Muscle of back (tissue), 11 donors: ENCODE results near the gene FUT6. TPM values are rescaled to one million over a fixed set of nuclear protein-coding genes. Genes with fewer than 3 reads are reported as not detected.

Experiments used
- DNase-seq, 3 donors: peaks; one replicate each; pipeline versions ENCODE4 v3.0.0 to v3.0.0-alpha.2; 2013
- polyA plus RNA-seq, 10 donors: library from polyadenylated mRNA; unstranded; fragments of 120-200 nt; gene quantifications; one replicate each; pipeline ENCODE4 v1.2.1, GENCODE V29; 2013; ENCODE audit not compliant: insufficient read length in 10 of 10

FUT6 gene
- polyA plus RNA-seq, 10 donors, result not detected

DNA sequence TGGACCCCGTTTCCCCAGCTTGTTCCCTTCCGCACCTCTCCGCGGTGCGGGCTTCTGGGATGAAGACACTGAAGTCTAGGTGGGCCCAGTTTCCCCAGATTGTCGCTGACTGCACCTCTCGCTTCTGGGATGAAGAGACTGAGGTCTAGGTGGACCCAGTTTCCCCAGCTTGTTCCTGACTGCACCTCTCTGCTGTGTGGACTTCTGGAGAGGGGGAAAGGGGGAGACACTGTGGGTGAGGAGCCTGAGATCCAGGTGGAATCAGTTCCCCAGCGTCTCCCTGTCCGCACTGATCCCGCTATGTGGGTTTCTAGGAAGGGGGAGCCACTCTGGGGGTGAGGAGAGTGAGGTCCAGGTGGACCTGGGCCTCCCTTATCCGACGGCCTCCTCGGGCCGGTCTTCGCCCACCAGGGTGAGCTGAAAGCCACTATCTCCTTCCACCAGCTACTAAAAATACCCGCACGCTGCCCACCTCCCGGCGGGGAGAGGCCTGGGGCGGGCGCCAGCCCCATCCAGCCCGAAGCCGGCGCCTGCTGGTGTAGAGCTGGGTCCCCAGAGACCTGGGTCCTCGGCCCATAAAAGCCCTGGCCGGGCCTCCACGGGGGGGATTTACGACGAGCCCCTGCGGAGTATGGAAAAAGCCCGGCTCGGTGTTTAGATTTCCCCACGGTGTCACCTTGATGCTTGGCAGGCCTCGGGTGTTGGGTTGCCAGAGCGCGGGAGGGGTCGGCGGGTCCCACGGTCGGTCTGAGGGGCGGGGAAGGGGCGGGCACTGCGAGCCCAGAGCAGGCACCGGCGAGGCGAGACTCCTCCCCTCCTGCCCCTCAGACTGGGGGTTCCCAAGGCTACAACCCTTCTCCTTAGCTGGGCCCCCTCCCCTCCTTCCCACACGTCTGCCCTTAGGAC, 10.6 kb downstream of the FUT6 start:
- DNase-seq, result peak; percentile 10 to 63 (median 27)

DNA sequence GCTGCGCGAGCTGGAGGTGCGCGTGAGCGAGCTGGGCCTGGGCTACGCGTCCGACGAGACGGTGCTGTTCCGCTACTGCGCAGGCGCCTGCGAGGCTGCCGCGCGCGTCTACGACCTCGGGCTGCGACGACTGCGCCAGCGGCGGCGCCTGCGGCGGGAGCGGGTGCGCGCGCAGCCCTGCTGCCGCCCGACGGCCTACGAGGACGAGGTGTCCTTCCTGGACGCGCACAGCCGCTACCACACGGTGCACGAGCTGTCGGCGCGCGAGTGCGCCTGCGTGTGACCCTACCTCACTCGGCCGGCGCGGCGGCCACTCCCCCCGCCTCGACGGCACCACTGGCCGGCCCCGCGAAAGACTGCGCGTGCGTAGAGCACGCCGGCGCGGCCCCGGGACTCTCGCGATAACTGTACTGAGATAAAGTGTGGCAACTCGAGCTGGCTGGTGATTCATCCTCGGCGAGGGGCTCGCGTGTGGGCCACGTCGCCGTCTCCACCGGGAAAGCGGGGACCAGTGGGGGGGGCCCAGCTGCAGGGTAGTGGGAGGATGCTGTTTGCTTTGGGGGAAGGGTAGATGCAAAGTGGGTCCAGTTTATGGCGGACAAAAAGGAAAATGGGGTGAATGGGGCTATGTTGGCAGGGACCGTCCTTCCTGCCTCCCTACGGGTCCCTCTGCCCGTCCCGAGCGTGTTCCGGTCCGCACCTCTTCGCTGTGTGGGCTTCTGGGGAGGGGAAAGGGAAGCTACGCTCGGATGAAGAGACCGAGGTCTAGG, 11.4 kb downstream of the FUT6 start:
- peak; percentile 93 to 99 (median 97) for DNase-seq

- no peak for DNase-seq
Measured at GRCh38 chr19:5827342-5827890, 12.1 kb downstream of the FUT6 start.

DNA sequence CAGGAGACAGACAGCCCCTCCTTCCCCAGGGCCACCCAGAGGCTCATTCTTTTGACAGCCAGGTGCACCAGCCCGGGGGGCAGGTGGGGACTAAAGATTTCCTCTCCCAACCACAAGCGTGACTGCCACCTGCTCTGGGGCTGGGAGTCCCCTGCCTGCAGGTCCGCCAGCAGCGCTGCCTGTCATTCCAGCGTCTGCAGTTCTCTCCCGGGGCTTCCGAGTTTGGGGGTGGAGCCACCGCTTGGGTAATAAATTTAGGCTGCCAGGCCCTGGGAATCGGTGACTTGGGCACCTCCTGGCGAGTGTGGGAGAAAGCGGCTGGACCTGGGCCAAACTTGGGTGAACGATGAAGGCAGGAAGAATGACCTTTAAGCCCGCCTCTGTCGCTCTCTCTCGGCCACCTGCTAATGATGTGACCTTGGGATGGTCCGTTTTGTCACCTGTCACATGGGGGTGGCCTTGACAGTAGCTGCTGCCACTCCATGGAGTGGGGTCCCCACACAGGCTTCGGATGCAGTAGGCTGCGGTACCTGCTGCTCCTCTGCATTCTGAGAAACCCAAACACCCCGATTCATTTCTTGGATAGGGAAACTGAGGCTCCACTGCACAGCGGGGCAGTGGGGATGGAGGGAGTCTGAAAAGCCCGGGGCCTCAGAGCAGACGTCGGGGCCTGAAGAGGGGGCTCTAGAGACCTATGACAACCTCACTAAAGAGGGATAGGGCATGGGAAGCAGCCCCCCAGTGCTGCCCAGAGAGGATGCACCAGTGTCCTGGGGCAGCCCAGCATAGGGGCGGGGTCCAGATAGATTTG, 12.8 kb downstream of the FUT6 start:
- peak in 2 of 3 donors; percentile 36 for DNase-seq

DNA sequence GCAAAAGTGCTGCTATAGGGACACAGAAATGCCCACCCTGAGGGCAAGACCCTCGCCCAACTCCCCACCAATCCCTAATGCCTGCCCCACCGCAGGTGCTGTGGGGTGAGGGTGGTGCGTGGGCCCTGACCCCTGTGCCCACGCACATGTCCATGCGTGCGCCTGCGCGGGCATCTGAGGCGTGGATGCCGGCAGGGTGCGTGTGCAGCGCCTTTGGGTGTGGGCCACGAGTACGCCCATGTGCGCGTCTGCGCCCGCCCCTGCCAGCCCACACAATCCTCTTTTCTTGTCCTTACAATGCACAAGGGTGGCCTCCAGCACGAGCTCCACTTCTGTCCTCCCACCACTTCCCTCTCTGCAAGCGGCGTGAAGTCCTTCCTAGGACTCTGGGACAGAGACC, 14.3 kb downstream of the FUT6 start:
- DNase-seq, result no peak

DNA sequence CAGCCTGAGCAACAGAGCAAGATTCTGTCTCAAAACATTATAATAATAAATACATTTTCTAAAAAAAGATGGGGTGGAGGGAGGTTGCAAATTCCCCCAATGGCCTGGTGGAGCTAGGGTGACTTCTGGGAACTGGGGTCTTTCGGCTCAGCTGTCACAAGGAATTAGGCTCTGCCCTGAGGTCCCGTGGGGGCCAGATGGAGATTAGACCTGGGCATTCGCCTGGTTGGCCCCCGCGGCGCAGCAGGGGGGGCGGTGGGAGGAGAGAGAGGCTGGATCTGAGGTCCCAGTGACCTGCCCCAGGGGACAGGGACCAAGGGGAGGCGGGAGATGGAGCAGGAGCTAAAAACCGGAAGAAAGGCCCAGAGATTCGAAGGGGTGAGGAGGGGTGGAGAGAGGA, 14.8 kb downstream of the FUT6 start:
- DNase-seq, result no peak

- no peak for DNase-seq
Measured at GRCh38 chr19:5823579-5824281, 15.8 kb downstream of the FUT6 start.

- DNase-seq, result no peak
Measured at GRCh38 chr19:5822181-5822844, 17.2 kb downstream of the FUT6 start.

GRCh38 chr19:5821521-5822180, 17.9 kb downstream of the FUT6 start:
- no peak for DNase-seq

DNA sequence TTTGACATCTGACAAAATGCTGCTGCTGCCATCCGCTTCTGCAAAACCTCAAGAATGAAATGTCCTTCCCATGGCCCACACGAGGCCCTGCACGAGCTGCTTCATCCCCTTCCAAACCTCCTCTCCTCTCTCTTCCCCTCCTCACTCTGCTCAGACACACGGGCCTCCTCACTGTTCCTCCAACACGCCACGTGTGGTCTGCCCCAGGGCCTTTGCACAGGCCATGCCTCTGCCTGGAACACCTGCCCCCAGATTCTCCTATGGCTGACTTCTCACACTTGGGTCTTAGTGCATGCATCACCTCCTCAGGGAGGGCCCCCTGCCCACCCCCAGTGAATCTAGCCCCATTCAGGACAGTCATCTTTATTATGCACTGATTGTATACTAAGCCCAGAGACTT, 18.7 kb downstream of the FUT6 start:
- DNase-seq, result no peak

- DNase-seq, result no peak
Measured at GRCh38 chr19:5818594-5818993, 20.9 kb downstream of the FUT6 start.

DNA sequence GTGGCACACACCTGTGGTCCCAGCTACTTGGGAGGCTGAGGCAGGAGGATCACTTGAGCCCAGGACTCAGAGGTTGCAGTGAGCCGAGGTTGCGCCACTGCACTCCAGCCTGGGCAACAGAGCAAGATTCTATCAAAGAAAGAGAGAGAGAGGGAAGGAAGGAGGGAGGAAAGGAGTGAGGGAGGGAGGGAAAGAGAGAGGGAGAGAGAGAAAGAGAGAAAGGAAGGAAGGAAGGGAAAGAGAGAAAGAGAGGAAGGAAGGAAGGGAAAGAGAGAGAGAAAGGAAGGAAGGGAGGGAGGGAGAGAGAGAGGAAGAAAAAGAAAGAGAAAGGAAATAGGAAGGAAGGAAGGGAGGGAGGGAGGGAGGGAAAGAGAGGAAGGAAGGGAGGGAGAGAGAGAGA, 22.3 kb downstream of the FUT6 start:
- DNase-seq, result no peak

GRCh38 chr19:5814852-5815246, 24.7 kb downstream of the FUT6 start:
- DNase-seq, result no peak

DNA sequence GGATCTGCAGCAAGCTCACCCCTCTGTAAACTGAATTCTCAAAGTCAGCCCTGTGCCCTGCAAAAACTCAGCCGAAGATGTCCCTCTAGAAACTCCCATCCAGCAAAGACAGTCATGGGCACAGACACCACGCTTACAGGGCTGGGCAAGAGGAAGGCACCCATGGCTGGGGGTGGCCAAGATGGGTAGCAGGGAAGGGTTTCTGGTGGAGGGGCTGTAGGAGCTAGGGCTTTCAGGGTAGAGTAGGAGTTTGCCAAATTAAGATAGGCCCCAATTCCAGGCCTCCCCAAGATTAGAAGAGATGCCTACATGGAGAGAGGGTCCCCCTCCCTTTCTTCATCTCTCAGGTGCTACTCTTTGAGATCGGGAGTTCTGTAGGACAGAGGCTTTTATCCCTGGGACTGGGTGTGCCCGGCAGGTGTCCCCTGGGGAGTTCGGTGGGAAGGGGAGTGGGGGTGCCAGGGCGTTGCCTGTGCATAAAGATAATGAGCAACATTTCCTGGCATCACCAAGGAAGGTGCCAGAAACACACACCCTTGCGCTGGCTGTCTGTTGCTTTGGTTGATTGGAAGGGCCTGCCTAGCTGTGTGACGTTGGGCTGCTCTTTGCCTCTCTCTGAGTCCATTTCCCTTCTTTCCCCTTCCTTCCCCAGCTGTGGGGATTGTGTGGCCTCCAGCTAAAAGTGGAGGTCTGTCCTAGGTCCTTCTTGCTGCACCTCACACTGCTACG, 25.2 kb downstream of the FUT6 start:
- no peak for DNase-seq

GRCh38 chr19:5811117-5811516, 28.4 kb downstream of the FUT6 start:
- no peak for DNase-seq

DNA sequence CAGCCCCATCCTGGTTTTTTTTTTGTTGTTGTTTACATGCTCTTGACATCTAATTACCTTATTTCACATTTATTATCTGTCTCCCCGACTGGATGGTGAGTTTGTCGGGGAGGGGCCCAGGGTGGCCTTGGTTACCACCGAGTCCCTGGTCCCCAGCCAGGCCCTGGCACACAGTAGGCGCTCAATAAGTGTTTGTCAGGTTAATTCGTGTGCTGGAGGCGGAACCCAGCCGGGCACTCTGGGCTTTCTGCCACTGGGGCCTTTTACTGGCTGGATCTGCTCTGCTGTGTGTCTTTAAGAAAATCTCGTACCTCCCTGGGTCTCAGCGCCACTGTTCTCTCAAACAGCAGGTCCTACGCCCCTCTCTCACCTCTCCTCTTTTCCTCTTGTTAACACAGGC, 30.0 kb downstream of the FUT6 start:
- no peak for DNase-seq

GRCh38 chr19:5809053-5809452, 30.4 kb downstream of the FUT6 start:
- DNase-seq, result no peak

GRCh38 chr19:5808120-5808816, 31.2 kb downstream of the FUT6 start:
- DNase-seq, result no peak

GRCh38 chr19:5806905-5807304, 32.6 kb downstream of the FUT6 start:
- DNase-seq, result no peak
